ENCODE data around the gene MAPK8.

The MAPK8 gene

DNA sequence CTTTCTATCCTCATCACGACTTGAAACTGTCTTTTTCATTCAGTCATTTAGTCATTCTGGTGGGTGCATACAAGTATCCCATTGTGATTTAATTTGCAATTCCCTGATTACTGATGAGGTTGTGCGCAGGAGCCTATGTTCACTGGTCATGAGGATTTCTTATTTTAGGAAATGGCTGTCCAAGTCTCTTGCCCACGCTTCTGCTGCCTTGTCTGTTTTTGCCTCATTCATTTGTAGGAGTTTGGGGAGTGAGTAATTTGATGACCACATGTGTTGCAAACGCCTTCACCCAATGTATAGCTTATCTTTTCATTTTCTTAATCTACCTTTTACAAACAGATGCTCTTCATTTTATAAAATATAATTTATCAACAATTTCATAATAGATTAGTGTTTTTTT lies 171.1 kb downstream of the MAPK8 start:
- DNase-seq (ENCODE audit: low read depth) = no peak

DNA sequence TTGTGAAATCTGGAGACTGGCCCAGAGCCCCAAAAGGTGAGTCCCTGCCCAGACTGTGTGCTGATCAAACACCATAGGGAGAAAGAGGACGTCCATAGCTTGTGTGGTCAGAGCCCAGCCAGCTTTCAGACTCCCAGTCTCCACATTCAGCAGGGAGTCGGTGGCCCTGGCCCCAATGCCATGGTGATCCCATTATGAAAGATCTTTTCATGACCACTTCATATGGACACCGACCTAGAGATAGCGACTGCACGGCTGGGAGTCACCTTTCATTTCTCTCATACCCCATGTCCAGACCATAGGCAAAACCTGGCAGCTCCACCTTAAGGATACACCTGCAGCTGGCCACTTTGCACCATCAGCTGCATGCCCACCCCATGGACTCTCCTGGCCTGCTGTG lies 172.0 kb downstream of the MAPK8 start:
- no peak for DNase-seq (ENCODE audit: low read depth)

DNA sequence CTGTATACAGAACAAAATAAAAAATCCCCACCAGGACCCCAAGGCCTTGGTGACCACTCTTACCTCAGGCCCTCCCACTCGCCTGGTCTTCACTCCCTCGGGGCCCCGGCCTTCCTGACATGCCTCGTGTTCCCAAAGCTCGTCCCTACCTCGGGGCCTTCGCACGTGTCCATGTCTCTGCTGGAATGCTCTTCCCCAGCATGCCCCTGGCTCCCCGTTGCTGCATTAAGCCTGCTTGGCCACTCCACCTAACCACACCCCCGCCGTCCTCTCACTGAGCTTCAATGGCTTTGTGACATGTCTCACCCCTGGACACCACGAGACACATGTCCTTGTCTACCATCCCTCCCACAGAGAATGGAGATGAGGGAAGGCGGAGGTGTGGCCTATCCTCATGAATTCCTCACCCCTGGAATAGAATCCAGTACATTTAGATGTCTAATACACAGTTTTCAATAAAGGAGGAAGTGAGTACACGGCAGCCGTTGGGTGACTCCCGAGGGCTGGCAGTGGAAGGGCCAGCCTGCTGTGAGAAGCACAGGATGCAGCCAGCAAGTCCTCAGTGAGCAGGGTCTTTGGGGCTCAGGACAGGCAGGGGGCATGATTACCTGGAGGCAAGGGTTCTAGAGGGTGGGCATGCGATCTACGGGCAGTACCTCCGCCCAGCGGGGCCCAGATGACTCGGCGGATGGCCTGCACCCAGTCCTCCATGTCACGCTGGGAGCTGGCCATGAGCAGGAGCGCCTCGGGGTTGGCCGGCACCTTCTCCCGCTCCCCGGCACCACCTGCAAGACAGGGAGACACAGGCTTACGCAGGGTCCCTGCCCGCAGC lies 172.7 kb downstream of the MAPK8 start:
- no peak for DNase-seq (ENCODE audit: low read depth)

DNA sequence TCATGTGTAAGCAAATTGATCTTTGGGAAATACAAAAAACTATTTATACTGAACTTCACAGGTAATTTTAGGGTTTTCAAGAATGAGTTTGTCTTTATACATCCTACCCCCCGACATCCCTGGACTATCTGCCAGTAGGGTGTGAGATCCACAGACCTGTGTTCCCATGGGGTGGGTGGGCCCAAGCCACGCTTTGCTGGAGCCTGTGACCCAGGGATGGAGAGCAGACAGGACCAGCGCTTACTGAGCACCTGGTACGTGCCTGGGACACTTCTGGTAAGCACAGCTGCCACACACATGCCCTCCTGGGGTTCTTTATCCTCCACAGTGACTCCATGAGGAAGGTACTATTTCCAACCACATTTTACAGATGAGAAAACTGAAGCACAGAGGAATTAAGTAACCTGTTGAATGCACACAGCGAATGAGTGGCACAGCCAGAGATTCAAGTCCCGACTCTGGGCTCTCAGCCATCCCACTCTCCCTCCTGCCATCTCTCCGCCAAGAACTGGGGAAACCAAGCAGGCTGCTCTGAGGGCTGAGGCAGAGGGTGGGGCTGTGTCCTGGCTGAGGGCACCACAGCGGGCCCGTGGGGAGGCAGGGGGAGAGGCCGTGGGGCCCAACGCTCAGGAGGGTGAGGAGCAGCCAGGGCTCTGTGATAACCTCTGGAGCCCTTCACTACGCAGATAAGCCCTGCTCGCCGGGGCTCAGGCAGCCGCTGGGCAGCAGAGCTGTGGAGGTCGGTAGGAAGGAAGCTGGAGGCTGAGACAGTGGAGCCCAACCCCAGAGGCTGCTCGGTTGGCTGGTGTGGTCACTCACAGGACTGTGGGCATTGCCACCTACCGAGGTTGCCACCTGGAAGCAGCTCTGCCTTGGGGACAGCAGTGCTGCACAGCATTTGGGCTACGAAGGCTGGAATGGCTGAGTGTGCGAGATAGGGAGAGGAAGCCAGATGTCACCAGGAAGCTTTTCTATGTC lies 174.2 kb downstream of the MAPK8 start:
- no peak for DNase-seq (ENCODE audit: low read depth)

DNA sequence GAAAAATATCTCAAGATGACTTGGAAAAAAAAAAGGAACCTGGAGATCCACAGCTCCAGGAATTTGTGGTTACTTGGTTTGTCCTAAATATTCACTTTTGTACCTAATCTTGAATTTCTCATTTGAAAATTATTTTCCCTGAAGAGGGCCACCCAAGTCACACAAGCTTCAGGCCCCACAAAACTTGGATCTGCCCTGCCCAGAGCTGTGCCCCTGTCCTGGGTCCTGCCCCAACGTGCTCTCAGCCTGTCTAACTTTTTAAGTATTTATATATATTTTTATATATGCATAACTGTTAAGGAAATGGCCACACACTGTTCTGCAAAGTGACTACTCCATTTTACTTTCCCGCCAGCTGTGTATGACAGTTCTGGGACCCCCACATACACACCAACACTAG lies 174.9 kb downstream of the MAPK8 start:
- no peak for DNase-seq (ENCODE audit: low read depth)

DNA sequence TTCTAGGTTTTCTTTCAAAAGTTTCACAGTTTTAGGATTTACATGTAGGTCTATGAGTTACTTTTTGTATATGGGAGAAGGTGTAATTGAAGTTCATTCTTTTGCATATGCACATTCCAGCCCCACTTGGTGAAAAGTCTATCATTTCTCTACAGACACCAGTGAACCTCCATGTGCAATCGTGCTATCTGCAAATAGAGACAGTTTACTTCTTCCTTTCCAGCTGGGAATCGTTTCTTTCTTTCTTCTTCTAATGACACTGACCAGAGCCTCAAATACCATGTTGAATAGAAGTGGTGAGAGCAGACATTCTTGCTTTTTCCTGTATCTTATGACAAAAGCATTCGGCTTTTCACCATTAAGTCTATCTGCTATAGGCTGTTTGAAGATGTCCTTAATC lies 175.7 kb downstream of the MAPK8 start:
- DNase-seq (ENCODE audit: low read depth) = no peak

DNA sequence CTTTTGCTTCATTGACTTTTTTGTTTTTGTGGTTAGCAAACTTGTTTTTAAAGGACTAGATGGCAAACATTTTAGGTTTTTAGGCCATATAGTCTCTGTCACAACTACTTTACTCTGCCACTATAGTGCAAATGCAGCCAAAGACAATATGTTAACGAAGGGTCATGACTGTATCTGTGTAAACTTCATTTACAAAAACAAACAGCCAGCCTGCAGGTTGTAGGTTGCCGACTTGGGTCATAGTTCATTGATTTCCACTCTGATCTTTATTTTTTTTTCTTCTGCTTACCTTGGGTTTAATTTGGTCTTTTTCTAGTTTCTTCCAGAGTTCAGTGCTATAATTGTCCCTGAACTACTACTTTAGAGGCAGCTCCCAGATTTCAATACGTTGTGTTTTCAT lies 178.4 kb downstream of the MAPK8 start:
- no peak for DNase-seq (ENCODE audit: low read depth)

DNA sequence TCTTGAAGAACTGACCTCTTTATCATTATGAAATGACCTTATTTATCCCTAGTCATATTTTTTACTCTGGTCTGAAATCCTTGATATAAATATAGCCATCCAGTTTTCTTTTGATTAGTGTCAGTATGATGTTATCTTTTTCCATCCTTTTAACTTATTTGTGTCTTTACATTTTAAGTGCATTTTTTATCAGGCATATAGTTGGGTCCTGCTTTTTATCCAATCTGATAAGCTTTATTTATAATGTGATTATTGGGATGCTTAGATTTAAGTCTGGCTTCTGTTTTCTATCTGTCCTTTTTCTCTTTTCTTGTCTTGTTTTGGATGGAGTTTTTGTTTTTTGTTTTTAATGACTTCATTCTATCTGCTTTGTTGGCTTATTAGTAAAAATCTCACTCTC lies 179.2 kb downstream of the MAPK8 start:
- DNase-seq (ENCODE audit: low read depth) = no peak

DNA sequence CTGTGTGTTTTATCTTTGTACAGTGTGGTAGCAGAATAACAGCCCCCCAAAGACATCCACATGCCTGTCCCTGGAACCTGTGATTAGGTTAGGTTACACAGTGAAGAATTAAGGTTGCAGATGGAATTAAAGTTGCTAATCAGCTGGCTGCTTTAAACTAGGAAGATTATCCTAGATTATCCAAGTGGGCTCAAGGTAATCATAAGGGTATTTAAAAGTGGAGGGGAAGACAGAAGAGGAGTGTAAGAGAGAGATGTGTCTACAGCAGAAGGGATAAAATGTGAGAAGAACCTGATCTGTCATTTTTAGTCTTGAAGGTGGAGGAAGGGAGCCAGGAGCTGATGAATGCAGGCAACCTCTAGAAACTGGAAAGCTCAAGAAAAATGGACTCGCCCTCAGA lies 180.8 kb downstream of the MAPK8 start:
- no peak for DNase-seq (ENCODE audit: low read depth)
